ENCODE measurements around the gene FAM240B.

- TF ChIP-seq ATF3 (IDR thresholded peaks at IDR 0.05): no peak
- TF ChIP-seq, protein P1, sequence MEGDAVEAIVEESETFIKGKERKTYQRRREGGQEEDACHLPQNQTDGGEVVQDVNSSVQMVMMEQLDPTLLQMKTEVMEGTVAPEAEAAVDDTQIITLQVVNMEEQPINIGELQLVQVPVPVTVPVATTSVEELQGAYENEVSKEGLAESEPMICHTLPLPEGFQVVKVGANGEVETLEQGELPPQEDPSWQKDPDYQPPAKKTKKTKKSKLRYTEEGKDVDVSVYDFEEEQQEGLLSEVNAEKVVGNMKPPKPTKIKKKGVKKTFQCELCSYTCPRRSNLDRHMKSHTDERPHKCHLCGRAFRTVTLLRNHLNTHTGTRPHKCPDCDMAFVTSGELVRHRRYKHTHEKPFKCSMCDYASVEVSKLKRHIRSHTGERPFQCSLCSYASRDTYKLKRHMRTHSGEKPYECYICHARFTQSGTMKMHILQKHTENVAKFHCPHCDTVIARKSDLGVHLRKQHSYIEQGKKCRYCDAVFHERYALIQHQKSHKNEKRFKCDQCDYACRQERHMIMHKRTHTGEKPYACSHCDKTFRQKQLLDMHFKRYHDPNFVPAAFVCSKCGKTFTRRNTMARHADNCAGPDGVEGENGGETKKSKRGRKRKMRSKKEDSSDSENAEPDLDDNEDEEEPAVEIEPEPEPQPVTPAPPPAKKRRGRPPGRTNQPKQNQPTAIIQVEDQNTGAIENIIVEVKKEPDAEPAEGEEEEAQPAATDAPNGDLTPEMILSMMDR (IDR thresholded peaks at IDR 0.05; ENCODE audit: low read depth, low read length, missing input control): no peak
- no peak for TF ChIP-seq YY1 (IDR thresholded peaks at IDR 0.05)
- no peak for TF ChIP-seq TAF1 (conservative IDR thresholded peaks at IDR 0.05)
- TF ChIP-seq FOXA1 (IDR thresholded peaks at IDR 0.05): no peak
Observed at GRCh38 chr9:38765101-38765500, 45.2 kb upstream of the FAM240B start.

All from liver (tissue), 3 donors.